ENCODE results near the gene ZG16. TPM values are rescaled to one million over a fixed set of nuclear protein-coding genes. Genes with fewer than 3 reads are reported as not detected.

Gene ZG16
- total and polyA plus RNA-seq, 8 donors: 0.76 to 33.6 (median 1.1) TPM; not detected in 5

DNA sequence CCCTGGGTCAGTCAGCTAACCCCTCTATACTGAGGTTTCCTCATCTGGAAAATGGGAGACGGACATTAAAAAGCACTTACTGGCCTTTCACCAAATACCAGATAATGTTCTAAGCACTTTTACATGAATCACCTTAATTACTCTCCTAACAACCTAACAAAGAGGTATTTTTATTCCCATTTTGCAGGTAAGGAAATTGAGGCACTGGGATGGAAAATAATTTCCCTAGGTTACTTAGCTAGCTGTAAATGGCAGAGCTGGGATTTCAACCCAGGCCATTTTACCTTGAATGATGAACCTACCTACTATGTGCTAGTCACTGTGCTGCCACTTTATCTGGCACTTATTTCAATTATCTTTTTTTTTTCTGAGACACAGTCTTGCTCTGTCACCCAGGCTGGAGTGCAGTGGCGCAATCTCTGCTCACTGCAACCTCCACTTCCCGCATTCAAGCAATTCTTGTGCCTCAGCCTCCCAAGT lies 16.2 kb downstream of the ZG16 start:
- WGBS, 5 donors: 94 to 100% (median 98%) methylated on average over 3 of the region's 3 CpGs
- peaks cover 4 to 31% (median 23%) of the 10 kb centered on the region in 4 donors for H3K4me1 ChIP-seq
- no peak for TF ChIP-seq POLR2AphosphoS5 (IDR thresholded peaks at IDR 0.05)
- TF ChIP-seq, protein P1, sequence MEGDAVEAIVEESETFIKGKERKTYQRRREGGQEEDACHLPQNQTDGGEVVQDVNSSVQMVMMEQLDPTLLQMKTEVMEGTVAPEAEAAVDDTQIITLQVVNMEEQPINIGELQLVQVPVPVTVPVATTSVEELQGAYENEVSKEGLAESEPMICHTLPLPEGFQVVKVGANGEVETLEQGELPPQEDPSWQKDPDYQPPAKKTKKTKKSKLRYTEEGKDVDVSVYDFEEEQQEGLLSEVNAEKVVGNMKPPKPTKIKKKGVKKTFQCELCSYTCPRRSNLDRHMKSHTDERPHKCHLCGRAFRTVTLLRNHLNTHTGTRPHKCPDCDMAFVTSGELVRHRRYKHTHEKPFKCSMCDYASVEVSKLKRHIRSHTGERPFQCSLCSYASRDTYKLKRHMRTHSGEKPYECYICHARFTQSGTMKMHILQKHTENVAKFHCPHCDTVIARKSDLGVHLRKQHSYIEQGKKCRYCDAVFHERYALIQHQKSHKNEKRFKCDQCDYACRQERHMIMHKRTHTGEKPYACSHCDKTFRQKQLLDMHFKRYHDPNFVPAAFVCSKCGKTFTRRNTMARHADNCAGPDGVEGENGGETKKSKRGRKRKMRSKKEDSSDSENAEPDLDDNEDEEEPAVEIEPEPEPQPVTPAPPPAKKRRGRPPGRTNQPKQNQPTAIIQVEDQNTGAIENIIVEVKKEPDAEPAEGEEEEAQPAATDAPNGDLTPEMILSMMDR (IDR thresholded peaks at IDR 0.05): no peak
- TF ChIP-seq EP300 (IDR thresholded peaks at IDR 0.05): no peak
- TF ChIP-seq POLR2A (IDR thresholded peaks at IDR 0.05): no peak
- no peak overlapping the region for H3K4me3 ChIP-seq
- H3K9me3 ChIP-seq: no peaks in the 10 kb centered on the region
- H3K27ac ChIP-seq: no peak overlapping the region
- intact Hi-C loops (cut with DNase I; ENCODE audit: low total_unique reads): no loop called here
- H3K36me3 ChIP-seq: peaks cover 11 to 30% (median 27%) of the 10 kb centered on the region in 4 donors
- DNase-seq: no peak
- H3K27me3 ChIP-seq: no peaks in the 10 kb centered on the region

DNA sequence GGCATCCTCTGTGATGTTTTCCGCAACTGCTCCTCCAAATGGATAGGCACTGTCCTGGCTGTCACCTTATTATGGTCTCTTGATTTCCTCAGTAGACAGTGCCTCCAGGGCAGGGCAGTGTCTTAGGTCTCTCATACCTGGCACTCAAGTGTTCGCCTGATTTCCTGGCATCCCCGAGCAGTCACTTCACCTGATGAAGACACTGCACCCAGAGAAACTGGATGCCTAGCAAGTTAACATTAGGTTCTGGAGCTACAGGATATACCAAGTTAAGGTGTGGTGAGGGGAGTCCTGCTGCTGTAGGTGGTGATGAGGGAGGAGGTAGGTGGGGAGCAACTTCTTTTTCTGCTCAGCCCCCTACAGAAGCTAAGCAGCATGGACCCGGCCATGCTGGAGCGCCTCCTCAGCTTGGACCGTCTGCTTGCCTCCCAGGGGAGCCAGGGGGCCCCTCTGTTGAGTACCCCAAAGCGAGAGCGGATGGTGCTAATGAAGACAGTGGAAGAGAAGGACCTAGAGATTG lies 24.4 kb downstream of the ZG16 start:
- Histone ChIP-seq H3K36me3 (peaks cover 22 to 54% (median 34%) of the 10 kb centered on the region in 4 donors), H3K9me3 (no peaks in the 10 kb centered on the region), H3K27me3 (no peaks in the 10 kb centered on the region), H3K4me3 (no peak overlapping the region), H3K4me1 (peaks cover 12 to 18% (median 17%) of the 10 kb centered on the region in 4 donors), H3K27ac (peak overlapping the region in 1 of 5 donors; percentile 96)
- DNase-seq: no peak
- intact Hi-C loops (cut with DNase I; ENCODE audit: low total_unique reads): no loop called here
- WGBS, 5 donors: 92 to 97% (median 96%) methylated on average over 8 of the region's 8 CpGs
- TF ChIP-seq POLR2AphosphoS5 (IDR thresholded peaks at IDR 0.05) (no peak), EP300 (IDR thresholded peaks at IDR 0.05) (no peak), POLR2A (IDR thresholded peaks at IDR 0.05) (no peak)
- TF ChIP-seq, protein P1 (IDR thresholded peaks at IDR 0.05): no peak

DNA sequence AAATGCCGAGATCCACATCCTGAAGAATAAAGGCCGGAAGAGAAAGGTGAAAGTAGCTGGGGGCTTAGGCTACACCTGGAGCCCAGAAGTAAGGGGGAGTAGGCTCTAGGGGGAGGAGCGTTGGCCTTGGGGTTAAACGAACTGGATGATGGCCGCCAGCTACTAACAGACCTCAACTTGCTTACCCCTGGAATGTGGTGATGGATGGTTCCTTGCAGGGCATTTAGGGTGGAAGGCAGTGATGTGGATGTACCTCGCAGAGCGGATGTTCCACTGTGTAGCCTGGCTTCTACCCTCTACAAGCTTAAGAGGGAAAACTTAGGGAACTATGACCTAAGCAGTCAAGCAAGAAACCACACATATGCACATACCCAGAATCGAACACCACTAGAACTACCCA lies 26.0 kb downstream of the ZG16 start:
- H3K36me3 ChIP-seq: peaks cover 19 to 46% (median 26%) of the 10 kb centered on the region in 4 donors
- WGBS, 5 donors: 74 to 78% (median 77%) methylated on average over 8 of the region's 8 CpGs
- H3K9me3 ChIP-seq: no peaks in the 10 kb centered on the region
- no peak overlapping the region for H3K4me3 ChIP-seq
- no peaks in the 10 kb centered on the region for H3K27me3 ChIP-seq
- TF ChIP-seq EP300 (IDR thresholded peaks at IDR 0.05) (no peak), POLR2A (IDR thresholded peaks at IDR 0.05) (no peak), POLR2AphosphoS5 (IDR thresholded peaks at IDR 0.05) (no peak)
- TF ChIP-seq, protein P1 (IDR thresholded peaks at IDR 0.05): no peak
- DNase-seq: no peak
- peak overlapping the region in 4 of 5 donors; percentile 94 to 99 (median 96) for H3K27ac ChIP-seq
- peaks cover 28 to 33% (median 32%) of the 10 kb centered on the region in 4 donors for H3K4me1 ChIP-seq
- intact Hi-C loops (cut with DNase I; ENCODE audit: low total_unique reads): no loop called here

DNA sequence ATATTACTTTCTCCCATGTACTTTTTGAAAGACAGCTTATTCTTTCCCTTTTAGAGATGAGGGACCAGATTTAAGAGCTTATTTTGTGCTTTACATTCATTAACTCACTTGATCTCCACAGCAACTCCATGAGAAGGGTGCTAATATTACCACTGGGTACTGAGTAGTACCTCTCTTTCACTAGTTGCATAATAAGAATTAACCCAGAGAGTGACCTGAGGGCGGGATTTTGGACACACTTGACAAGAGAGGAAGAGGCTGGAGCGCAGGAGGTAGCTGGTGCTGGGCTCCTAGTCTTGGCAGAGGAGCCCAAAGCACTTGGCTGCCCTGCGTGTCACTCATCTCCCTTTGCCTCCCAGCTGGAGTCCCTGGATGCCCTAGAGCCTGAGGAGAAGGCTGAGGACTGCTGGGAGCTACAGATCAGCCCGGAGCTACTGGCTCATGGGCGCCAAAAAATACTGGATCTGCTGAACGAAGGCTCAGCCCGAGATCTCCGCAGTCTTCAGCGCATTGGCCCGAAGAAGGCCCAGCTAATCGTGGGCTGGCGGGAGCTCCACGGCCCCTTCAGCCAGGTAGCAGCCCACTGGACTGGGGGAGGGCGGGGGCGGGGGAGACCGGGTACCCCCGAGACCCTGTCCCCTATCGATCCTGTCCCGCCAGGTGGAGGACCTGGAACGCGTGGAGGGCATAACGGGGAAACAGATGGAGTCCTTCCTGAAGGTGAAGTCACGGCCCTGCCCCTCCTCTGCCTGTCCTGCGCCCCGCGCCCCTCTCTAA lies 26.6 kb downstream of the ZG16 start:
- Histone ChIP-seq H3K9me3 (no peaks in the 10 kb centered on the region), H3K4me3 (peak overlapping the region; percentile 62 to 85 (median 77)), H3K36me3 (peaks cover 19 to 46% (median 26%) of the 10 kb centered on the region in 4 donors), H3K27ac (peak overlapping the region; percentile 94 to 99 (median 97)), H3K27me3 (no peaks in the 10 kb centered on the region), H3K4me1 (peaks cover 34 to 39% (median 39%) of the 10 kb centered on the region in 4 donors)
- intact Hi-C loops (cut with DNase I; ENCODE audit: low total_unique reads): loop anchor here (5.0 kb wide), 1 partner anchor 53 kb away; no protein-coding TSS in a partner anchor
- WGBS, 5 donors: 2 to 7% (median 5%) methylated on average over 13 to 26 of the region's 26 CpGs
- TF ChIP-seq POLR2A (IDR thresholded peaks at IDR 0.05) (no peak), POLR2AphosphoS5 (IDR thresholded peaks at IDR 0.05) (no peak), EP300 (IDR thresholded peaks at IDR 0.05) (no peak)
- TF ChIP-seq, protein P1 (IDR thresholded peaks at IDR 0.05): no peak
- peak in 1 of 2 donors; percentile 39 for DNase-seq
